IMR-90 (cell line): ENCODE data around the gene RAP1GAP. TPM values are rescaled to one million over a fixed set of nuclear protein-coding genes. Genes with fewer than 3 reads are reported as not detected.

Source experiments
- ATAC-seq: fragments of 200-7000 bp; cut with Tn5 transposase; 2 replicates; pipeline ENCODE4 v1.9.1; 2020; ENCODE audit warnings: low read depth, mild to moderate bottlenecking, moderate library complexity
- BruUV-seq: library from RNA; stranded (reverse); fragments of 400-500 nt; replicated peaks from 2 replicates; lab custom pipeline; 2021; lab: Mats Ljungman, UMichigan
- CTCF ChIA-PET: fragments of 300-600 bp; formaldehyde crosslinking; extraction: SDS; loops from one replicate; lab custom pipeline; 2021; ENCODE audit warnings: antibody characterized with exemption; lab: Yijun Ruan, JAX
- POLR2A ChIA-PET: fragments of 300-600 bp; sonication (Branson Sonifier 250); formaldehyde crosslinking; loops from one replicate; lab custom pipeline; 2022; ENCODE audit warnings: antibody characterized with exemption; ENCODE audit not compliant: unreplicated experiment; lab: Charles Lee
- DNase-seq: peaks from one replicate; pipeline ENCODE4 v3.0.0; 2013
- H2AFZ ChIP-seq: replicated peaks from 2 replicates; pipeline ENCODE3; 2013; ENCODE audit warnings: low read length, mild to moderate bottlenecking; ENCODE audit not compliant: poor library complexity
- H2AK5ac ChIP-seq: 2 replicates; pipeline ENCODE4 v1.6.1; 2013; ENCODE audit warnings: low read depth, low read length, inconsistent platforms
- H2AK9ac ChIP-seq: replicated peaks from 2 replicates; pipeline ENCODE3; 2013; ENCODE audit warnings: mild to moderate bottlenecking, low read depth, low read length, moderate library complexity; ENCODE audit not compliant: poor library complexity
- H2BK120ac ChIP-seq: 2 replicates; pipeline ENCODE4 v1.6.1; 2013; ENCODE audit warnings: low read depth, low read length, inconsistent platforms
- H2BK15ac ChIP-seq: 3 replicates; pipeline ENCODE4 v1.6.1; 2013; ENCODE audit warnings: low read depth, low read length, inconsistent platforms
- H2BK20ac ChIP-seq: 2 replicates; pipeline ENCODE4 v1.6.1; 2013; ENCODE audit warnings: low read depth, mild to moderate bottlenecking, inconsistent platforms, low read length, moderate library complexity
- H2BK5ac ChIP-seq: 2 replicates; pipeline ENCODE4 v1.6.1; 2013; ENCODE audit warnings: mild to moderate bottlenecking, low read depth, low read length, inconsistent platforms; ENCODE audit not compliant: poor library complexity, severe bottlenecking
- H3K14ac ChIP-seq: replicated peaks from 2 replicates; pipeline ENCODE4 v1.6.1; 2013; ENCODE audit warnings: low read depth, low read length, inconsistent platforms
- H3K18ac ChIP-seq: 2 replicates; pipeline ENCODE4 v1.6.1; 2013; ENCODE audit warnings: low read depth, low read length, control low read depth
- H3K23ac ChIP-seq: 2 replicates; pipeline ENCODE4 v1.6.1; 2013; ENCODE audit warnings: low read depth, low read length, inconsistent platforms
- H3K27ac ChIP-seq: 2 replicates; pipeline ENCODE4 v1.5.1; 2013; ENCODE audit warnings: mild to moderate bottlenecking, control low read depth, low read length; ENCODE audit not compliant: insufficient read depth
- H3K27me3 ChIP-seq: 2 replicates; pipeline ENCODE4 v1.6.1; 2013; ENCODE audit warnings: low read length; ENCODE audit not compliant: control insufficient read depth, insufficient read depth
- H3K36me3 ChIP-seq: 2 replicates; pipeline ENCODE4 v1.6.1; 2013; ENCODE audit warnings: low read length, mixed read lengths; ENCODE audit not compliant: control insufficient read depth, insufficient read depth
- H3K4ac ChIP-seq: 2 replicates; pipeline ENCODE4 v1.6.1; 2013; ENCODE audit warnings: low read depth, low read length, inconsistent platforms
- H3K4me1 ChIP-seq: 2 replicates; pipeline ENCODE4 v1.6.1; 2013; ENCODE audit warnings: low read length, mixed read lengths; ENCODE audit not compliant: control insufficient read depth, insufficient read depth
- H3K4me2 ChIP-seq: 2 replicates; pipeline ENCODE4 v1.6.1; 2013; ENCODE audit warnings: low read depth, mild to moderate bottlenecking, control low read depth, low read length, moderate library complexity
- H3K4me3 ChIP-seq: 2 replicates; pipeline ENCODE4 v1.5.1; 2013; ENCODE audit warnings: low read depth, mild to moderate bottlenecking, control low read depth, low read length, moderate library complexity; ENCODE audit not compliant: insufficient read depth
- H3K56ac ChIP-seq: 2 replicates; pipeline ENCODE4 v1.6.1; 2013; ENCODE audit warnings: low read length, inconsistent platforms; ENCODE audit not compliant: insufficient read depth; ENCODE audit errors: extremely low read depth
- H3K79me1 ChIP-seq, 2 experiments: 2 replicates each; pipeline ENCODE4 v1.6.1; 2013; ENCODE audit warnings: low read length in 2 of 2, inconsistent platforms in 1 of 2, low read depth in 1 of 2
- H3K9ac ChIP-seq: 2 replicates; pipeline ENCODE4 v1.6.1; 2013; ENCODE audit warnings: low read depth, low read length, control low read depth
- H3K9me1 ChIP-seq: 2 replicates; pipeline ENCODE4 v1.6.1; 2013; ENCODE audit warnings: low read length, inconsistent platforms; ENCODE audit not compliant: insufficient read depth
- H3K9me3 ChIP-seq: 2 replicates; pipeline ENCODE4 v1.6.1; 2013; ENCODE audit warnings: low read length; ENCODE audit not compliant: control insufficient read depth, insufficient read depth
- H4K20me1 ChIP-seq: 2 replicates; pipeline ENCODE4 v1.6.1; 2013; ENCODE audit warnings: low read length, inconsistent platforms; ENCODE audit not compliant: insufficient read depth
- H4K5ac ChIP-seq: 2 replicates; pipeline ENCODE4 v1.6.1; 2013; ENCODE audit warnings: mild to moderate bottlenecking, low read depth, low read length, control low read depth
- H4K8ac ChIP-seq, 2 experiments: 2 replicates each; pipeline ENCODE4 v1.6.1; 2013; ENCODE audit warnings: low read depth in 2 of 2, low read length in 2 of 2, control low read depth in 1 of 2, inconsistent platforms in 1 of 2
- H4K91ac ChIP-seq: 2 replicates; pipeline ENCODE4 v1.6.1; 2013; ENCODE audit warnings: low read depth, low read length, inconsistent platforms; ENCODE audit not compliant: insufficient read depth
- FOS ChIP-seq: fragments of 150-350 bp; IDR thresholded peaks from 2 replicates; pipeline ENCODE4 v1.6.1; 2016; ENCODE audit warnings: low read depth, low read length
- NFE2L2 ChIP-seq: fragments of 150-350 bp; IDR thresholded peaks from 2 replicates; pipeline ENCODE4 v1.6.1; 2016; ENCODE audit warnings: low read depth, mild to moderate bottlenecking, low read length
- WGBS, 2 experiments: methylation state at CpG; one replicate each; pipeline versions ENCODE4 v1.1.5 to v1.1.7; 2013; ENCODE audit warnings: missing lambda C conversion rate in 2 of 2; ENCODE audit not compliant: insufficient read length in 1 of 2; ENCODE audit errors: extremely low coverage in 2 of 2; 5-methylcytosine and 5-hydroxymethylcytosine counted together
- dilution Hi-C: fragments of 300-500 bp; cut with HindIII; formaldehyde crosslinking; loops from one replicate; pipeline ENCODE4 v1.14.3; 2018; ENCODE audit warnings: low sequenced_read_pairs; ENCODE audit not compliant: unreplicated experiment
- in situ Hi-C: fragments of 300-500 bp; cut with MboI; formaldehyde crosslinking; loops from 3 replicates; pipeline ENCODE4 v1.14.3; 2019; ENCODE audit warnings: low sequenced_read_pairs, inconsistent platforms, mixed read lengths
- intact Hi-C: fragments of 100-400 bp; cut with micrococcal nuclease; formaldehyde crosslinking; loops from 2 replicates; pipeline ENCODE4 v1.10.0; 2022
- polyA plus RNA-seq, 3 experiments: library from polyadenylated mRNA; depleted of rRNA; stranded (reverse); fragments of >200 nt; gene quantifications; 2 replicates each; pipeline ENCODE4 v1.2.3, GENCODE V29; 2012; ENCODE audit warnings: low replicate concordance in 1 of 3
- total RNA-seq: library from RNA; depleted of rRNA; stranded (reverse); fragments of >200 nt; gene quantifications from 2 replicates; pipeline ENCODE4 v1.2.3, GENCODE V29; 2012

The RAP1GAP gene
- total and polyA plus RNA-seq, 2 of the 4 experiments (the other 2 are of a cell fraction): under 0.01 to 0.10 TPM

DNA sequence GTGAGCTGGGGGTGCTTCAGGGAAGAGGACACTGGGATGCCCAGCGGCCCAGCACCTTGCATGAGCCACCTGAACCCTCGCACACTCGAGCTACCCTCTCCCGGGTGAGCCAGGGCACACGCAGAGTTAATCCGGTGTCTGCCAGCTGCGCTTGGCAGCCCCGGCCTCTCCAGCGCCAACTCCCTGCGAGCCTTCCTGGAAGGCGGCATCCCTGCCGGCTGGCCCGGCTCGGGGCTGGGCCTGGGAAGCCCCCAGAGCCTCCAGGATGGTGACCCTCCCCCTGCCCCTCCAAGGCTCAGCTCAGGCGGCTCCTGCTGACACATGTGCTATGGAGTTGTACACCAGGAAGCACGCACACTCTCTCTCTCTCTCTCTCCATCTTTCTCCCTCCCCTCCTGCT lies 48.7 kb downstream of the RAP1GAP start:
- H3K9me1 ChIP-seq: 0 out of 2 replicates have a peak, but pooled peaks cover 3% of the 10 kb centered on the region
- no peak overlapping the region for H2AK5ac ChIP-seq
- H2AK9ac ChIP-seq: no peak overlapping the region
- no peak for ATAC-seq
- CTCF ChIA-PET: no interaction called here
- WGBS, 2 experiments: 71% methylated on average over 1 of the region's 16 CpGs; no CpG with 5 or more reads in 1 of the 2 experiments
- POLR2A ChIA-PET: no interaction called here
- BruUV-seq: no TSS peak
- H3K27me3 ChIP-seq: peaks cover 80% of the 10 kb centered on the region
- H4K91ac ChIP-seq: no peak overlapping the region
- H3K4me3 ChIP-seq: no peak overlapping the region
- H3K4me2 ChIP-seq: no peak overlapping the region
- H3K9ac ChIP-seq: no peak overlapping the region
- no peaks in the 10 kb centered on the region for H3K9me3 ChIP-seq
- no peak overlapping the region for H2BK15ac ChIP-seq
- H2BK120ac ChIP-seq: no peak overlapping the region
- TF ChIP-seq NFE2L2: no peak
- TF ChIP-seq FOS: no peak
- no peak overlapping the region for H3K23ac ChIP-seq
- no peak overlapping the region for H3K27ac ChIP-seq
- intact Hi-C loops: no loop called here
- no peak overlapping the region for H3K18ac ChIP-seq
- dilution Hi-C loops: no loop called here
- no peaks in the 10 kb centered on the region for H4K20me1 ChIP-seq
- no peak overlapping the region for H2AFZ ChIP-seq
- no peaks in the 10 kb centered on the region; the same call in 1 of the 2 replicates for H3K4me1 ChIP-seq
- no peak overlapping the region for H2BK5ac ChIP-seq
- H4K8ac ChIP-seq: no peak overlapping the region
- no peak overlapping the region for H3K56ac ChIP-seq
- in situ Hi-C loops: no loop called here
- H3K14ac ChIP-seq: no peak overlapping the region
- no peaks in the 10 kb centered on the region for H3K36me3 ChIP-seq
- H3K4ac ChIP-seq: no peak overlapping the region
- no peaks in the 10 kb centered on the region for H3K79me1 ChIP-seq
- no peak overlapping the region for H2BK20ac ChIP-seq
- no peak for DNase-seq
- no peak overlapping the region for H4K5ac ChIP-seq
